Activated T-cell treated with anti-CD3 and anti-CD28 coated beads, Interleukin-2, amount 50 U/mL, for 24 hours (primary cell): Measurements from ENCODE around the gene AFAP1L1.

Experiments used
- DNase-seq: peaks from one replicate; pipeline ENCODE4 v3.0.0-alpha.2; 2020
- H3K27ac Mint-ChIP-seq: 2 replicates; pipeline ENCODE4 v1.8.0; 2020; ENCODE audit warnings: mild to moderate bottlenecking, mixed read lengths
- H3K27me3 Mint-ChIP-seq: 2 replicates; pipeline ENCODE4 v1.8.0; 2020; ENCODE audit warnings: mixed read lengths
- H3K36me3 Mint-ChIP-seq: 2 replicates; pipeline ENCODE4 v1.8.0; 2020; ENCODE audit warnings: low read depth, mixed read lengths
- H3K4me1 Mint-ChIP-seq: 2 replicates; pipeline ENCODE4 v1.8.0; 2020; ENCODE audit warnings: low read depth, mixed read lengths
- H3K4me3 Mint-ChIP-seq: 2 replicates; pipeline ENCODE4 v1.8.0; 2020; ENCODE audit warnings: mild to moderate bottlenecking, moderate library complexity, mixed read lengths
- H3K9me3 Mint-ChIP-seq: 2 replicates; pipeline ENCODE4 v1.8.0; 2020; ENCODE audit warnings: mixed read lengths

Gene AFAP1L1

GRCh38 chr5:149367249-149367971, 95.8 kb downstream of the AFAP1L1 start:
- peak; percentile 66 for DNase-seq
- Mint-ChIP-seq H3K27ac (peak overlapping the region; percentile 35), H3K4me3 (no peak overlapping the region), H3K27me3 (no peaks in the 10 kb centered on the region), H3K4me1 (peaks cover 20% of the 10 kb centered on the region), H3K9me3 (no peaks in the 10 kb centered on the region), H3K36me3 (peaks cover 61% of the 10 kb centered on the region)

- Mint-ChIP-seq H3K4me1 (peaks cover 20% of the 10 kb centered on the region), H3K27me3 (no peaks in the 10 kb centered on the region), H3K27ac (no peak overlapping the region), H3K9me3 (no peaks in the 10 kb centered on the region), H3K4me3 (no peak overlapping the region), H3K36me3 (peaks cover 54% of the 10 kb centered on the region)
- no peak for DNase-seq
These were observed 96.5 kb downstream of the AFAP1L1 start for GRCh38 chr5:149367972-149368645.

GRCh38 chr5:149370878-149371277, 99.2 kb downstream of the AFAP1L1 start:
- DNase-seq, result no peak
- no peaks in the 10 kb centered on the region for H3K27me3 Mint-ChIP-seq
- H3K4me1 Mint-ChIP-seq, result peaks cover 20% of the 10 kb centered on the region
- H3K36me3 Mint-ChIP-seq, result peaks cover 30% of the 10 kb centered on the region
- no peak overlapping the region for H3K4me3 Mint-ChIP-seq
- H3K9me3 Mint-ChIP-seq, result no peaks in the 10 kb centered on the region
- no peak overlapping the region for H3K27ac Mint-ChIP-seq

- no peaks in the 10 kb centered on the region for H3K27me3 Mint-ChIP-seq
- peaks cover 20% of the 10 kb centered on the region for H3K4me1 Mint-ChIP-seq
- H3K4me3 Mint-ChIP-seq, result no peak overlapping the region
- H3K36me3 Mint-ChIP-seq, result peaks cover 25% of the 10 kb centered on the region
- H3K27ac Mint-ChIP-seq, result no peak overlapping the region
- peak; percentile 74 for DNase-seq
- H3K9me3 Mint-ChIP-seq, result no peaks in the 10 kb centered on the region
These were observed 99.8 kb downstream of the AFAP1L1 start for GRCh38 chr5:149371296-149371962.

GRCh38 chr5:149372076-149372795, 100.6 kb downstream of the AFAP1L1 start:
- no peak for DNase-seq
- peaks cover 20% of the 10 kb centered on the region for H3K36me3 Mint-ChIP-seq
- no peaks in the 10 kb centered on the region for H3K27me3 Mint-ChIP-seq
- no peaks in the 10 kb centered on the region for H3K9me3 Mint-ChIP-seq
- H3K27ac Mint-ChIP-seq, result no peak overlapping the region
- H3K4me3 Mint-ChIP-seq, result no peak overlapping the region
- peaks cover 17% of the 10 kb centered on the region for H3K4me1 Mint-ChIP-seq

- H3K9me3 Mint-ChIP-seq, result no peaks in the 10 kb centered on the region
- H3K36me3 Mint-ChIP-seq, result peaks cover 13% of the 10 kb centered on the region
- H3K4me1 Mint-ChIP-seq, result peaks cover 13% of the 10 kb centered on the region
- H3K27ac Mint-ChIP-seq, result no peak overlapping the region
- H3K4me3 Mint-ChIP-seq, result no peak overlapping the region
- DNase-seq, result no peak
- no peaks in the 10 kb centered on the region for H3K27me3 Mint-ChIP-seq
These were observed 101.3 kb downstream of the AFAP1L1 start for GRCh38 chr5:149372932-149373331.

GRCh38 chr5:149374303-149374702, 102.6 kb downstream of the AFAP1L1 start:
- H3K4me3 Mint-ChIP-seq, result no peak overlapping the region

GRCh38 chr5:149374801-149375200, 103.1 kb downstream of the AFAP1L1 start:
- Mint-ChIP-seq H3K36me3 (no peaks in the 10 kb centered on the region), H3K4me1 (peaks cover 4% of the 10 kb centered on the region), H3K4me3 (no peak overlapping the region), H3K27me3 (no peaks in the 10 kb centered on the region), H3K9me3 (no peaks in the 10 kb centered on the region), H3K27ac (no peak overlapping the region)
- no peak for DNase-seq

More at GRCh38 chr5:149374303-149374702, 102.6 kb downstream of the AFAP1L1 start:
- H3K36me3 Mint-ChIP-seq, result peaks cover under 1% of the 10 kb centered on the region
- H3K27ac Mint-ChIP-seq, result no peak overlapping the region
- no peaks in the 10 kb centered on the region for H3K27me3 Mint-ChIP-seq
- H3K9me3 Mint-ChIP-seq, result no peaks in the 10 kb centered on the region
- no peak for DNase-seq
- peaks cover 7% of the 10 kb centered on the region for H3K4me1 Mint-ChIP-seq

- Mint-ChIP-seq H3K4me1 (peaks cover 4% of the 10 kb centered on the region), H3K27ac (no peak overlapping the region), H3K4me3 (no peak overlapping the region), H3K36me3 (no peaks in the 10 kb centered on the region), H3K9me3 (no peaks in the 10 kb centered on the region), H3K27me3 (no peaks in the 10 kb centered on the region)
- no peak for DNase-seq
These were observed 103.8 kb downstream of the AFAP1L1 start for GRCh38 chr5:149375434-149375833.

GRCh38 chr5:149376104-149376503, 104.4 kb downstream of the AFAP1L1 start:
- Mint-ChIP-seq H3K27ac (no peak overlapping the region), H3K9me3 (no peaks in the 10 kb centered on the region), H3K4me1 (peaks cover 4% of the 10 kb centered on the region), H3K27me3 (no peaks in the 10 kb centered on the region), H3K36me3 (no peaks in the 10 kb centered on the region), H3K4me3 (no peak overlapping the region)
- no peak for DNase-seq

GRCh38 chr5:149376711-149377447, 105.2 kb downstream of the AFAP1L1 start:
- H3K27ac Mint-ChIP-seq, result no peak overlapping the region
- no peaks in the 10 kb centered on the region for H3K36me3 Mint-ChIP-seq
- no peak for DNase-seq
- H3K9me3 Mint-ChIP-seq, result no peaks in the 10 kb centered on the region
- H3K4me3 Mint-ChIP-seq, result no peak overlapping the region
- peaks cover 1% of the 10 kb centered on the region for H3K27me3 Mint-ChIP-seq
- peaks cover 2% of the 10 kb centered on the region for H3K4me1 Mint-ChIP-seq

GRCh38 chr5:149378241-149378820, 106.7 kb downstream of the AFAP1L1 start:
- Mint-ChIP-seq H3K27me3 (peaks cover 2% of the 10 kb centered on the region), H3K27ac (no peak overlapping the region), H3K9me3 (no peaks in the 10 kb centered on the region), H3K4me1 (peaks cover 4% of the 10 kb centered on the region), H3K36me3 (no peaks in the 10 kb centered on the region), H3K4me3 (no peak overlapping the region)
- DNase-seq, result no peak

- peaks cover 2% of the 10 kb centered on the region for H3K27me3 Mint-ChIP-seq
- peaks cover 4% of the 10 kb centered on the region for H3K4me1 Mint-ChIP-seq
- no peaks in the 10 kb centered on the region for H3K9me3 Mint-ChIP-seq
- no peaks in the 10 kb centered on the region for H3K36me3 Mint-ChIP-seq
- DNase-seq, result no peak
- no peak within 1 kb of the TSS for H3K4me3 Mint-ChIP-seq
- H3K27ac Mint-ChIP-seq, result no peak within 1 kb of the TSS
These were observed 107.6 kb downstream of the AFAP1L1 start, which contains the start of gene IL17B for GRCh38 chr5:149379177-149379761. Gene IL17B (minus strand): TSS chr5:149379292. CDS start chr5:149379225, 67 bp downstream.
